GM18858 (cell line): ENCODE measurements around the gene AGAP1.

Experiments used
- ATAC-seq: cut with Tn5 transposase; IDR thresholded peaks from one replicate; pipeline ENCODE4 v1.9.1; 2021; ENCODE audit not compliant: unreplicated experiment

AGAP1 gene

GRCh38 chr2:235976516-235976915 is 482.7 kb downstream of the AGAP1 start:
- no peak for ATAC-seq

- no peak for ATAC-seq
Observed at GRCh38 chr2:235976956-235977355, 483.1 kb downstream of the AGAP1 start.

DNA sequence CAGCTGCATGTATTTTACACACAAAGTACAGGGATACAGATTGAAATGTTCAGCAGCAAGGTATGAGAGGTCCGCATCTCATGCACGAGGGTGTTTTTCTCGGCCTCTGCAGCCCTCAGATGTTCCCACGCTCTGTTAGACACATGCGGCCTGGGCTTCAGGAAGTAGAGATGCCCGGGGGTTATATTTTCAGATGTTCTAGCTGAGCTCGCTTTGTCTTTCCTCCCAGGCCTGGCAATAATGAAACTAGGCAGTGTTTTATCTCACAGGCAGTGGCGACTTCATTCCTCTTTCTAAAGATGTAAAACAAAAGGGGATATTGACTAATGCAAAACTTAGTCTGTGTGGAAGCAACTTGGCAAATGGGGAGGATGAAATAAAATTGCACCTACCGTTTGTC is 483.6 kb downstream of the AGAP1 start:
- no peak for ATAC-seq

DNA sequence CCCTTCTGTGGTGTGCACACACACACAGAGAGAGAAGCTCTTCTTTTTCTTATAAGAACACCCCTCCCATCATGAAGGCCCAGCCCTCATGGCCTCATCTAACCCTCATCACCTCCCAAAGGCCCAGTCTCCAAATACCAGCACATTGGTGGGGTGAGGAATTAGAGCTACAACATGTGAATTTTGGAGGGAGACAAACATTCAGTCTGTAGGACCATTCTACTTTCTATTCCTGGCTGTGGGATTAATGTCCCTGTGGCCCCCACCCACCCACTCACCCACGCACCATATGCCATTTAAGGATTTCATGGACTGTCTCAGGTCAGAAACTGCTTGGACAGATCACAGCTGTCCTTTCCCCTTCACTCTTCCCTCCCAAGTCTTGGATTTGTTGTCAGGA is 484.2 kb downstream of the AGAP1 start:
- no peak for ATAC-seq

DNA sequence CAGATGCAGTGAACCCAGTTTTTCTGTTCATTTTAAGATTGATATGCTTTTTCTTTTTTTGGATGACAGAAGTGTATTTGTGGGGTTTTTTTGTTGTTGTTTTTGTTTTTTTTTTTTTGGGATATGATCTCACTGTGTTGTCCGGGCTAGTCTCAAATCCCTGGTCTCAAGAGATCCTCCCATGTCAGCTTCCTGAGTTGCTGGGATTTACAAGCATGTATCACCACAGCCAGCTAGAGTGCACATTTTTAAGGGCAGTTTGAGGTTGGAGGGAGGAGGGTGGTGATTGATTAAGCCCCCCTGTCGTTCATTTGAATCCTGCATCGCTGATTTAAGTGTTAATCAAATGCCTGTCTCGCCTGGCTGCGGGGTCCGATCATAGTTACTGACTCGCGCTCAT is 485.2 kb downstream of the AGAP1 start:
- ATAC-seq: no peak

GRCh38 chr2:235979753-235980435 is 486.1 kb downstream of the AGAP1 start:
- ATAC-seq: no peak

- no peak for ATAC-seq
Observed at GRCh38 chr2:235981631-235982030, 487.8 kb downstream of the AGAP1 start.

- ATAC-seq: no peak
Observed at GRCh38 chr2:235983016-235983415, 489.2 kb downstream of the AGAP1 start.

- ATAC-seq: no peak
Observed at GRCh38 chr2:235984552-235984951, 490.7 kb downstream of the AGAP1 start.

- ATAC-seq: no peak
Observed at GRCh38 chr2:235986361-235986760, 492.5 kb downstream of the AGAP1 start.

GRCh38 chr2:235988271-235989015 is 494.6 kb downstream of the AGAP1 start:
- ATAC-seq: no peak

GRCh38 chr2:235989591-235989990 is 495.7 kb downstream of the AGAP1 start:
- ATAC-seq: no peak

DNA sequence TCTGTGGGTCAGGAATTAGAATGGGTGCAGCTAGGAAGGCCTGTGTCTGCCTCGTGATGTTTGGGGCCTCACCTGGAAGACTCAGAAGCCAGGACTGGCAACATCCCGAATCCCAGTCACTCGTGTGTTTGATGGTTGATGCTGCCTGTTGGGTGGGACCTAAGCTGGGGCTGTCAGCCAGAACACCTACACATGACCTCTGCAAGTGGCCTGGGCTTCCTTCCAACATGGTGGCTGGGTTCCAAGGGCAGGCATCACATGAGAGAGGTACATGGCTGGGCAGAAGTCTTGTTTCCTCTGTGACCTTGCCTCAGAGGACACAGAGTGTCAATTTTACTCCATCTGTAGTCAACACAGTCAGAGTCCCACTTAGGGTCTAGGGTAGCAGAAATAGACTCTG is 496.5 kb downstream of the AGAP1 start:
- ATAC-seq: no peak

DNA sequence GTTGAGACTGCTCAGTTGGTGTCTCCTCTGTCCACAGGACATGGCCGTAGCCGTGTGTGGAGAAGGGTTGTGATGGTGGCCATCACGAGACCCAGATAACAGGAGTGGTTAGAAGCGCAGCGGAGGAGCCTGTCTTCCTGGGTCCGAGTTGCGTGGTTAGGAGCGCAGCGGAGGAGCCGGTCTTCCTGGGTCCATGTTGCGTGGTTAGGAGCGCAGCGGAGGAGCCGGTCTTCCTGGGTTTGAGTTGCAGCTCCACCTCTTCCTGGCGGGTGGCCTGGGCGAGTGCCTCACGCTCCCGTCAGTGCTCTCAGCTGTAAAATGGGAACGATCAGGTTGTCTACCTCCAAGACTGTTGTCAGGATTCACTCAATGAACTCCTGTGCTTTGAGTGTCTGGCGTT is 498.2 kb downstream of the AGAP1 start:
- no peak for ATAC-seq

GRCh38 chr2:235996419-235996818 is 502.6 kb downstream of the AGAP1 start:
- ATAC-seq: no peak

DNA sequence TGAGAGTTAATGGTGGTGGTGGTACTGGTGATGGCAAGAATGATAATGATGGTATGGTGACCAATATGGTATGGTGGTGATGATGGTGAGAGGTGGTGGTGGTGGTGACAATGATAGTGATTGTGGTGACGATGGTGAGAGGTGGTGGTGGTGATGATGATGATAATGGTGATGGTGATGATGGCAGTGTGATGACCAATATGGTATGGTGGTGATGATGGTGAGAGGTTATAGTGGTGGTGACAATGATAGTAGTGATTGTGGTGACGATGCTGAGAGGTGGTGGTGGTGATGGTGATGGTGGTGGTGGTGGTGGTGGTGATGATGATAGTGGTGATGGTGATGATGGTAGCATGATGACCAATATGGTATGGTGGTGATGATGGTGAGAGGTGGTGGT is 505.2 kb downstream of the AGAP1 start:
- ATAC-seq: no peak

GRCh38 chr2:236001166-236001828 is 507.5 kb downstream of the AGAP1 start:
- no peak for ATAC-seq

GRCh38 chr2:236001854-236002253 is 508.0 kb downstream of the AGAP1 start:
- ATAC-seq: no peak

DNA sequence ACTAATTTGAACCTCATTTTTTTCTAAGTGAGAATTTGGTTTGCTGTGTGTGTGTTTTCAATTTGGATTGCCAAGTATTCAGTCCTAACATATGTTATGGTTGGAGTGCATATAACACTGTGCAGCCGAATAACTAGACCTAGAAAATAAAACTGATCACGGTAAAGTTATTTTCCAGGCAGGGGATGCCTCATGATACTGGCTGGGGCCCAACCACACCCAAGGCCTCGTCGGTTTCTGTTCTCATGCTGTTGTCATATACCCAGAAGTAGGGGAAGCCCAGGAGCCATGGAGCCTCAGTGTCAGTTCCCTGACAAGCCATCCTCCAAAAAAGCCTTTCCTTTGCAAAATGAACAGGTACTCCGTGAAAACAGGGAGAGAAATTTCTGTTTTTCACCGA is 514.2 kb downstream of the AGAP1 start:
- ATAC-seq: no peak

- ATAC-seq: no peak
Observed at GRCh38 chr2:236008857-236009256, 515.0 kb downstream of the AGAP1 start.

DNA sequence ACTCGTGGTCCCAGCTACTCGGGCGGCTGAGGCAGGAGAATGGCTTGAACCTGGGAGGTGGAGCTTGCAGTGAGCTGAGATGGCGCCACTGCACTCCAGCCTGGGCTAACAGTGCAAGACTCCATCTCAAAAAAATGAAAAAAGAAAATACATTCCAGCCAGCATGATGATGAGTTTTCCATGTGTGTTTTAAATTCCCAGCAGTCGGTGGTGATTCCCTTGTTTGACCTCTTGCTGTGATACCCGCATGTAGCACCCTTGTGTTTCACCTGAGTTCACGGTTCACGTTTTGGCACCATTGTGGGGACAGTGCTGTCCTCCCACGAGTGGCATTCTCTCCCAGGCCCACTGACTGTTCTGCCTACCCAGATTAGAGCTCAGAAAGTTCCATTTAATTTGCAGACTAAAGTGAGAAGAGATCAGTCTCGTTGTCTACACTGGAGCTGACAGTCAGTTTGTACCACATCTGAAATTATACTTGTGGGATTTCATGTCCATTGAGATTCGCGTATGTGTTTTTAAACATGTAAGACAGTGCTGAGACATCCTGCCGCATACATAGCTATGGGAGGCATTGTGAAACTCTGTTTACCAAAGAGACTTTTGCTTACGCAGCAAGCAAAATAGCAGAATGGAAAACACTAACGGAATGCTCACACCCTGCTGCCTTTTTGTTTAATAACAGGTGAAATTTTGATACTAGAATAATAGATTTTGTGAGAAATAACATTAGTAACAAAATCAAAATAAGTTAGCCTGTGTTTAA is 517.3 kb downstream of the AGAP1 start:
- ATAC-seq: no peak
